A549 (cell line): ENCODE results near the gene ASB16. TPM values are rescaled to one million over a fixed set of nuclear protein-coding genes. Genes with fewer than 3 reads are reported as not detected.

Experiments used
- ATAC-seq, 2 experiments: fragments of 200-7000 bp in 1 of 2; fragments of >200 bp in 1 of 2; cut with Nextera tagmentation in 1 of 2; cut with Tn5 transposase in 1 of 2; 3 replicates each; pipeline versions ENCODE4 v1.8.0 to v1.9.1; 2018 to 2020; ENCODE audit warnings: mild to moderate bottlenecking in 1 of 2, moderate library complexity in 1 of 2
- CTCF ChIA-PET: fragments of 300-600 bp; sonication (Branson Sonifier 250); formaldehyde crosslinking; extraction: SDS; loops from one replicate; lab custom pipeline; 2021; ENCODE audit warnings: antibody characterized with exemption, inconsistent platforms; lab: Yijun Ruan, JAX
- POLR2A ChIA-PET: fragments of 350-600 bp; formaldehyde crosslinking; extraction: SDS; loops from one replicate; lab custom pipeline; 2021; ENCODE audit warnings: antibody characterized with exemption, inconsistent platforms; lab: Yijun Ruan, JAX
- DNase-seq, 2 experiments: peaks; one replicate each; pipeline versions ENCODE4 v3.0.0 to v3.0.0-alpha.2; 2011 to 2016; ENCODE audit warnings: low read depth in 1 of 2, low spot score in 1 of 2
- FAIRE-seq: peaks from 2 replicates; lab custom pipeline; 2011; peaks lifted over from hg19 to GRCh38; lab: Jason Lieb, UNC
- H3K27ac ChIP-seq, 2 experiments: fragments of >200 bp; sonication (Bioruptor Twin); formaldehyde crosslinking; 3 replicates each; pipeline ENCODE4 v1.5.1; 2016 to 2017
- H3K4me1 ChIP-seq: fragments of >200 bp; sonication (Bioruptor Twin); formaldehyde crosslinking; 3 replicates; pipeline ENCODE4 v1.6.1; 2016
- H3K4me2 ChIP-seq: fragments of >200 bp; sonication (Bioruptor Twin); formaldehyde crosslinking; 3 replicates; pipeline ENCODE4 v1.6.1; 2016
- H3K4me3 ChIP-seq: fragments of >200 bp; sonication (Bioruptor Twin); formaldehyde crosslinking; 3 replicates; pipeline ENCODE4 v1.5.1; 2016
- H3K9me3 ChIP-seq: fragments of >200 bp; sonication (Bioruptor Twin); formaldehyde crosslinking; 3 replicates; pipeline ENCODE4 v1.6.1; 2016
- BCL3 ChIP-seq: fragments of >200 bp; sonication (Bioruptor Twin); formaldehyde crosslinking; IDR thresholded peaks from 3 replicates; pipeline ENCODE4 v1.6.1; 2016
- CBX2 ChIP-seq: fragments of 200-600 bp; sonication (generic); IDR thresholded peaks from 2 replicates; pipeline ENCODE4 v1.6.1; 2016; ENCODE audit warnings: low read depth, mild to moderate bottlenecking, borderline replicate concordance
- CBX8 ChIP-seq: fragments of 200-600 bp; sonication (generic); IDR thresholded peaks from 2 replicates; pipeline ENCODE4 v1.6.1; 2016
- CHD2 ChIP-seq: fragments of 150-350 bp; IDR thresholded peaks from 2 replicates; pipeline ENCODE4 v1.6.1; 2014; ENCODE audit warnings: low read length; ENCODE audit not compliant: partially characterized antibody
- CHD4 ChIP-seq: fragments of 200-600 bp; sonication (generic); IDR thresholded peaks from 2 replicates; pipeline ENCODE4 v1.6.1; 2016; ENCODE audit warnings: antibody characterized with exemption, mild to moderate bottlenecking, borderline replicate concordance
- EHF ChIP-seq: fragments of 250-450 bp; sonication (Bioruptor Pico); IDR thresholded peaks from 2 replicates; pipeline ENCODE4 v1.5.0; 2020; ENCODE audit warnings: mild to moderate bottlenecking
- FOSL2 ChIP-seq, 2 experiments: fragments of 450-650 bp in 1 of 2; fragments of >200 bp in 1 of 2; sonication (Bioruptor Twin) in 1 of 2; formaldehyde crosslinking; IDR thresholded peaks; 2 replicates each; pipeline versions ENCODE4 v1.5.0 to v1.6.1; 2016 to 2020; ENCODE audit warnings: mild to moderate bottlenecking in 1 of 2, moderate library complexity in 1 of 2
- GATA3 ChIP-seq: IDR thresholded peaks from 2 replicates; pipeline ENCODE4 v1.6.1; 2012; ENCODE audit warnings: borderline replicate concordance
- HDAC2 ChIP-seq: fragments of 200-600 bp; sonication (generic); IDR thresholded peaks from 2 replicates; pipeline ENCODE4 v1.6.1; 2016
- HES2 ChIP-seq: fragments of >200 bp; sonication (Bioruptor Twin); formaldehyde crosslinking; IDR thresholded peaks from 2 replicates; pipeline ENCODE4 v1.6.1; 2016
- HOXB13 ChIP-seq: fragments of 250-450 bp; sonication (Bioruptor Pico); IDR thresholded peaks from 2 replicates; pipeline ENCODE4 v1.5.0; 2020; ENCODE audit warnings: low read depth, mild to moderate bottlenecking, moderate library complexity
- JUN ChIP-seq, 2 experiments: fragments of >200 bp; sonication (Bioruptor Twin); formaldehyde crosslinking; IDR thresholded peaks; 2 replicates in 1 of 2; 3 replicates in 1 of 2; pipeline ENCODE4 v1.6.1; 2016 to 2017
- JUNB ChIP-seq: fragments of >200 bp; sonication (Bioruptor Twin); formaldehyde crosslinking; IDR thresholded peaks from 2 replicates; pipeline ENCODE4 v1.6.1; 2016
- KDM5A ChIP-seq: fragments of 200-600 bp; sonication (generic); IDR thresholded peaks from 2 replicates; pipeline ENCODE4 v1.6.1; 2016; ENCODE audit warnings: antibody characterized with exemption, mild to moderate bottlenecking
- MAZ ChIP-seq: fragments of 150-350 bp; IDR thresholded peaks from 2 replicates; pipeline ENCODE4 v1.6.1; 2014; ENCODE audit warnings: antibody characterized with exemption, low read depth, low read length, borderline replicate concordance
- MYC ChIP-seq: IDR thresholded peaks from 2 replicates; pipeline ENCODE4 v1.6.1; 2012; ENCODE audit warnings: mild to moderate bottlenecking, inconsistent platforms, low read length, improper control_type of control experiment, borderline replicate concordance
- NFE2L2 ChIP-seq: fragments of 150-350 bp; conservative IDR thresholded peaks from 2 replicates; pipeline ENCODE4 v1.6.1; 2014; ENCODE audit warnings: low read length
- NPAS2 ChIP-seq: fragments of 250-450 bp; sonication (Bioruptor Pico); IDR thresholded peaks from 2 replicates; pipeline ENCODE4 v1.8.0; 2022; ENCODE audit warnings: mild to moderate bottlenecking, moderate library complexity, borderline replicate concordance
- NR3C1 ChIP-seq: fragments of >200 bp; sonication (Bioruptor Twin); formaldehyde crosslinking; IDR thresholded peaks from 3 replicates; pipeline ENCODE4 v1.6.1; 2017
- PHF8 ChIP-seq: fragments of 200-600 bp; sonication (generic); IDR thresholded peaks from 2 replicates; pipeline ENCODE4 v1.6.1; 2016; ENCODE audit warnings: low read depth, mild to moderate bottlenecking, antibody characterized with exemption, moderate library complexity, borderline replicate concordance
- POLR2A ChIP-seq: IDR thresholded peaks from 2 replicates; pipeline ENCODE4 v1.6.1; 2012; ENCODE audit warnings: mild to moderate bottlenecking, low read length
- POLR2AphosphoS2 ChIP-seq: conservative IDR thresholded peaks from 2 replicates; pipeline ENCODE4 v1.6.1; 2012; ENCODE audit warnings: low read length, improper control_type of control experiment, inconsistent platforms
- RCOR1 ChIP-seq: fragments of 150-350 bp; IDR thresholded peaks from 2 replicates; pipeline ENCODE4 v1.6.1; 2014; ENCODE audit warnings: antibody characterized with exemption, low read length, low read depth
- RFX5 ChIP-seq: fragments of 450-650 bp; IDR thresholded peaks from 2 replicates; pipeline ENCODE4 v1.7.1; 2014; ENCODE audit warnings: antibody characterized with exemption, mild to moderate bottlenecking, moderate library complexity
- RNF2 ChIP-seq: fragments of 200-600 bp; sonication (generic); IDR thresholded peaks from 2 replicates; pipeline ENCODE4 v1.6.1; 2016; ENCODE audit warnings: low read depth, mild to moderate bottlenecking, antibody characterized with exemption, moderate library complexity, borderline replicate concordance
- SMC3 ChIP-seq: fragments of >200 bp; sonication (Bioruptor Twin); formaldehyde crosslinking; IDR thresholded peaks from 3 replicates; pipeline ENCODE4 v1.6.1; 2018; ENCODE audit warnings: inconsistent platforms
- TFCP2L1 ChIP-seq: fragments of 250-450 bp; sonication (Bioruptor Pico); IDR thresholded peaks from 2 replicates; pipeline ENCODE4 v1.5.0; 2021; ENCODE audit warnings: mild to moderate bottlenecking
- TP53 ChIP-seq: fragments of 250-450 bp; sonication (Bioruptor Pico); IDR thresholded peaks from 2 replicates; pipeline ENCODE4 v1.5.0; 2021; ENCODE audit warnings: mild to moderate bottlenecking, moderate library complexity
- WGBS: methylation state at CpG from one replicate; pipeline ENCODE4 v1.1.6; 2017; ENCODE audit errors: missing lambda C conversion rate; 5-methylcytosine and 5-hydroxymethylcytosine counted together
- polyA minus RNA-seq: library from RNA; depleted of rRNA, polyadenylated mRNA; stranded (reverse); fragments of >200 nt; gene quantifications from 2 replicates; pipeline ENCODE4 v1.2.3, GENCODE V29; 2011; rRNA and poly(A)+ RNA removed
- polyA plus RNA-seq, 4 experiments: library from polyadenylated mRNA; depleted of rRNA in 3 of 4; stranded (reverse); fragments of >200 nt; fragmentation: RNase III in 1 of 4; extraction: RNeasy Plus Mini Kit Qiagen cat#74134 plus additional on column Dnase treatment in 1 of 4; gene quantifications; 2 replicates in 3 of 4; 3 replicates in 1 of 4; pipeline ENCODE4 v1.2.3, GENCODE V29; 2011 to 2017
- TF ChIP-seq, protein P1 (sequence below): fragments of 250-450 bp; sonication (Bioruptor Pico); IDR thresholded peaks from 2 replicates; pipeline ENCODE4 v1.5.0; 2021; ENCODE audit warnings: mild to moderate bottlenecking, moderate library complexity, borderline replicate concordance
- TF ChIP-seq, protein P2 (sequence below): fragments of 450-650 bp; IDR thresholded peaks from 2 replicates; pipeline ENCODE4 v1.6.1; 2014; ENCODE audit warnings: antibody characterized with exemption

Gene ASB16
- polyA plus RNA-seq (2011; rRNA removed) (0.05 TPM in 1 of 2 replicates, not detected in the other), polyA plus RNA-seq (2017; fragmentation: RNase III; extraction: RNeasy Plus Mini Kit Qiagen cat#74134 plus additional on column Dnase treatment) (0.12 to 0.16 TPM (median 0.15 TPM) in 3 replicates), polyA minus RNA-seq (not detected in 2 replicates)
- 0.04 and 0.06 TPM in 2 replicates for polyA plus RNA-seq (2012; cell fraction: cytosol; rRNA removed)
- polyA plus RNA-seq (2012; cell fraction: nucleus; rRNA removed): 0.67 and 0.69 TPM in 2 replicates

DNA sequence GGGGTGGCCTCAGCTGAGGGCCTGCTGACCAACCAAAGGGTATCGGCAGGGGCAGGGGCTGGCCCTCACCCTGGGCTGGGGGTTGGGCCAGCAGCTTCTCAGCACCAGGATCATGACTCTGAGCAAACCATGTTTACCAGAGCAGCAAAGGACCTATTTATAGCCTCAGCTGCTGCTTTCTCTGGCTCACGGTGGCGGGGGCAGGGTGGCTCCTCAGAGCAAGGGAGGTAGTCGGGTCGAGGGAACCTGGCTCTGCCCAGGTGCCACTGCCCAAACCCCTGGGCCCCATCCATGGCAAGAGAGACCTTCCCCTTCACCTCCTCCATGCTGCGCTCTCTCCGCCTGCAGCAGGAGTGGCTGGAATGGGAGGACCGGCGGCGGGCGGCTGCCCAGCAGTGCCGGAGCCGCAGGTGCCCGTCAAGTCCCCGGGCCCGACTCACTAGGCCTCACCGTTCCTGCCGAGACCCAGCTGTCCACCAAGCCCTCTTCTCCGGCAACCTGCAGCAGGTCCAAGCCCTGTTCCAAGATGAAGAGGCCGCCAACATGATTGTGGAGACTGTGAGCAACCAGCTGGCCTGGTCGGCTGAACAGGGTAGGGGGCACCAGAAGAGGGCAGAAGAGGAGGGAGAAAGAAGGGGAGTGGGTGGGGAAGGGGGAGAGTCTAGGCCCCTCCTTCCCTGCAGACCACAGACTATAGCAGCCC, at the start of gene ASB16:
Gene ASB16 (plus strand): TSS at position 206 of the 703 bp plus-strand sequence. CDS start 86 bp downstream, at position 292.
- FAIRE-seq: no peak
- ATAC-seq: peak; percentile 9 to 11; a peak in 4 of 6 replicates
- H3K27ac ChIP-seq: peak within 1 kb of the TSS in 1 of 2 experiments; percentile 1; a peak in 2 of 6 replicates
- DNase-seq: no peak
- ChIA-PET POLR2A (no interaction called here), CTCF (interaction anchor here (0.9 to 12.8 kb wide), 10 partner anchors 14 to 161 kb away, joined by 3 to 159 read pairs (median 10); partner anchors contain the start of genes HROB and TMUB2)
- WGBS: 62% methylated on average over 13 of the region's 21 CpGs
- peak within 1 kb of the TSS; percentile 43 for H3K4me2 ChIP-seq
- H3K4me3 ChIP-seq: no peak within 1 kb of the TSS
- TF ChIP-seq RFX5: no peak
- TF ChIP-seq POLR2A: no peak
- TF ChIP-seq EHF (CRISPR knock-in tag): no peak
- TF ChIP-seq MYC: no peak
- TF ChIP-seq TFCP2L1 (CRISPR knock-in tag): no peak
- TF ChIP-seq KDM5A: no peak
- TF ChIP-seq CHD4: no peak
- TF ChIP-seq HES2: no peak
- no peak for TF ChIP-seq TP53 (CRISPR knock-in tag)
- no peak for TF ChIP-seq RCOR1
- TF ChIP-seq MAZ: no peak
- no peak for TF ChIP-seq PHF8
- no peak for TF ChIP-seq CBX8
- TF ChIP-seq POLR2AphosphoS2: no peak
- no peak for TF ChIP-seq NPAS2 (CRISPR knock-in tag)
- TF ChIP-seq, protein P1, sequence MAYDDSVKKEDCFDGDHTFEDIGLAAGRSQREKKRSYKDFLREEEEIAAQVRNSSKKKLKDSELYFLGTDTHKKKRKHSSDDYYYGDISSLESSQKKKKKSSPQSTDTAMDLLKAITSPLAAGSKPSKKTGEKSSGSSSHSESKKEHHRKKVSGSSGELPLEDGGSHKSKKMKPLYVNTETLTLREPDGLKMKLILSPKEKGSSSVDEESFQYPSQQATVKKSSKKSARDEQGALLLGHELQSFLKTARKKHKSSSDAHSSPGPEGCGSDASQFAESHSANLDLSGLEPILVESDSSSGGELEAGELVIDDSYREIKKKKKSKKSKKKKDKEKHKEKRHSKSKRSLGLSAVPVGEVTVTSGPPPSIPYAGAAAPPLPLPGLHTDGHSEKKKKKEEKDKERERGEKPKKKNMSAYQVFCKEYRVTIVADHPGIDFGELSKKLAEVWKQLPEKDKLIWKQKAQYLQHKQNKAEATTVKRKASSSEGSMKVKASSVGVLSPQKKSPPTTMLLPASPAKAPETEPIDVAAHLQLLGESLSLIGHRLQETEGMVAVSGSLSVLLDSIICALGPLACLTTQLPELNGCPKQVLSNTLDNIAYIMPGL (CRISPR knock-in tag): no peak
- TF ChIP-seq FOSL2 (IDR thresholded peaks at IDR 0.05): no peak
- no peak for TF ChIP-seq FOSL2 (CRISPR knock-in tag; IDR thresholded peaks at IDR 0.05)
- TF ChIP-seq JUN (IDR thresholded peaks at IDR 0.05): no peak
- no peak for TF ChIP-seq JUNB
- no peak for TF ChIP-seq SMC3
- peaks cover 16% of the 10 kb centered on the region for H3K4me1 ChIP-seq
- H3K9me3 ChIP-seq: no peaks in the 10 kb centered on the region

DNA sequence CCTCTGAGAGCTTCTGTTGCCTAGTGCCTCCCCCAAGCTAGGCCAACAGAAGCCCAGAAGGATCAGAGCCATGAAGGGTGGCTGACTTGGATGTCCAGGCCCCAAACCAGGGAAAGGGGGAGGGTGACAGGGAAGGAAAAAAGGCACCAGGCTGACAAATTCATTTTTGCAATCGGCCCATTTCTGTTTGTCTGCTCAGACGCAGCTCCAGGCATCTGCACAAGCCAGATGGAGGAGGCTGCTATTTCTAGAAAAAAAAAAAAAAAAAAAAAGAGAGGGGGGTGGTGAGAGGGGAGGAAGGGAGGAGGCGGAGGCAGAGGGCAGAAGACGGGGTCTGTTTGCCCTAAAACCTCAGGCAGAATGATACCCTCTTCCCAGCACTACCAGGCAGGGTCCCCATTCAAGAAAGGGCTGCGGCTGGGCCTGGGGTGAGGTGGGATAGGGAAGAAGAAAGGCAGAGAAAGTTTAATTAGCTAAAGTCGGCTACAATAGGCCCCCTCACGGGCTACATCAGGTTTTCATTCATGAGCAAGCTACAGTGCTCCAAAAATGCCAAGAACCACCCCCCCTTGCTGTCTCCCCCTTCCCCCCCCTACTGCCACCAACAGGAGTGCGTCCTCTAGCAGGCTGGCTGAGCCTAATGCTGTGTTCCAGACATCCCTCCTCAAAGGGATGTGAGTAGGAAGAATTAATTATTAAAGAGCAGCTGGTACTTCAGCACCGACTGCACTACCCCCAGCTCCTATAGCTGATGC, 49.5 kb upstream of the ASB16 start:
- WGBS: 57% methylated on average over 9 of the region's 9 CpGs
- ATAC-seq: no peak
- Histone ChIP-seq H3K9me3 (no peaks in the 10 kb centered on the region), H3K4me2 (peak overlapping the region; percentile 10; the same call in 1 of the 3 replicates), H3K4me3 (no peak overlapping the region), H3K4me1 (peaks cover 28% of the 10 kb centered on the region), H3K27ac (no peak overlapping the region)
- FAIRE-seq: no peak
- DNase-seq: no peak
- POLR2A ChIA-PET: interaction anchor here (0.6 to 4.1 kb wide), 3 partner anchors 11 to 54 kb away, joined by 3 to 50 read pairs (median 5); partner anchors contain the start of gene LSM12
- CTCF ChIA-PET: interaction anchor here (0.6 to 33.5 kb wide), 7 partner anchors 11 to 232 kb away, joined by 3 to 1202 read pairs (median 8); no protein-coding TSS in a partner anchor
- TF ChIP-seq BCL3 (no peak), NR3C1 (no peak), TFCP2L1 (CRISPR knock-in tag) (no peak), RNF2 (no peak), RFX5 (no peak), TP53 (CRISPR knock-in tag) (no peak), PHF8 (no peak), NFE2L2 (no peak), CHD4 (no peak), NPAS2 (CRISPR knock-in tag) (no peak), RCOR1 (no peak), HOXB13 (CRISPR knock-in tag) (no peak), HDAC2 (no peak), GATA3 (no peak), CHD2 (no peak), CBX2 (no peak)
- TF ChIP-seq, protein P2, sequence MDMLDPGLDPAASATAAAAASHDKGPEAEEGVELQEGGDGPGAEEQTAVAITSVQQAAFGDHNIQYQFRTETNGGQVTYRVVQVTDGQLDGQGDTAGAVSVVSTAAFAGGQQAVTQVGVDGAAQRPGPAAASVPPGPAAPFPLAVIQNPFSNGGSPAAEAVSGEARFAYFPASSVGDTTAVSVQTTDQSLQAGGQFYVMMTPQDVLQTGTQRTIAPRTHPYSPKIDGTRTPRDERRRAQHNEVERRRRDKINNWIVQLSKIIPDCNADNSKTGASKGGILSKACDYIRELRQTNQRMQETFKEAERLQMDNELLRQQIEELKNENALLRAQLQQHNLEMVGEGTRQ: no peak
